Measurements from ENCODE around the gene LRRC15.

DNA sequence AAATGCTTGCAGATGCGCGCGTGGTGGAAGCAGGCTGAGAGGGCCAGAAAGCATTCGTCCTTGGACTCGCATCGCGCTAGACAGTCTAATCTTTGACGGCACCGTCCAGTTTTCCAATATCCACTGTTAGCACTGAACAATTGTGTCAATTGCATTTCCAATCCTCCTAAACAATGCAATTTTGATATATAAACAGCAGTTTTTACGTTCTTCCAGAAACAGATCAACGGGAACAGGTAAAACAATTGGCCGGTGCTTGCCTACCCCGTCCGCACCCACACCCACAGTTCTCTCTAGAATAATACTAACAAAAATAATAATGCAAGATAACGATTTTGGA, 35.6 kb downstream of the LRRC15 start:
- TF ChIP-seq POLR2A (IDR thresholded peaks at IDR 0.05), result no peak
- TF ChIP-seq, protein P1, sequence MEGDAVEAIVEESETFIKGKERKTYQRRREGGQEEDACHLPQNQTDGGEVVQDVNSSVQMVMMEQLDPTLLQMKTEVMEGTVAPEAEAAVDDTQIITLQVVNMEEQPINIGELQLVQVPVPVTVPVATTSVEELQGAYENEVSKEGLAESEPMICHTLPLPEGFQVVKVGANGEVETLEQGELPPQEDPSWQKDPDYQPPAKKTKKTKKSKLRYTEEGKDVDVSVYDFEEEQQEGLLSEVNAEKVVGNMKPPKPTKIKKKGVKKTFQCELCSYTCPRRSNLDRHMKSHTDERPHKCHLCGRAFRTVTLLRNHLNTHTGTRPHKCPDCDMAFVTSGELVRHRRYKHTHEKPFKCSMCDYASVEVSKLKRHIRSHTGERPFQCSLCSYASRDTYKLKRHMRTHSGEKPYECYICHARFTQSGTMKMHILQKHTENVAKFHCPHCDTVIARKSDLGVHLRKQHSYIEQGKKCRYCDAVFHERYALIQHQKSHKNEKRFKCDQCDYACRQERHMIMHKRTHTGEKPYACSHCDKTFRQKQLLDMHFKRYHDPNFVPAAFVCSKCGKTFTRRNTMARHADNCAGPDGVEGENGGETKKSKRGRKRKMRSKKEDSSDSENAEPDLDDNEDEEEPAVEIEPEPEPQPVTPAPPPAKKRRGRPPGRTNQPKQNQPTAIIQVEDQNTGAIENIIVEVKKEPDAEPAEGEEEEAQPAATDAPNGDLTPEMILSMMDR (IDR thresholded peaks at IDR 0.05), result no peak

All from thyroid gland (tissue), 4 donors.